ENCODE data around the gene TEF. TPM values are rescaled to one million over a fixed set of nuclear protein-coding genes. Genes with fewer than 3 reads are reported as not detected.

Gene TEF
- total and polyA plus RNA-seq, 4 donors = 8.6 to 23.3 (median 14.2) TPM

- no peak for ATAC-seq (ENCODE audit: low FRiP score)
- WGBS, 2 donors = 1% methylated on average over 22 of the region's 22 CpGs
- intact Hi-C loops (cut with DNase I) = loop anchor here in 1 of 2 donors (2.0 to 5.0 kb wide), 3 partner anchors 35 to 82 kb away; no protein-coding TSS in a partner anchor
- peak overlapping the region; percentile 77 to 90 for H3K27ac ChIP-seq (ENCODE audit: low read depth in 1 of 2, low read length in 2 of 2)
- no peaks in the 10 kb centered on the region for H3K9me3 ChIP-seq (ENCODE audit: control insufficient read depth, low read length)
- H3K4me1 ChIP-seq (ENCODE audit: control insufficient read depth in 1 of 2, insufficient read depth in 2 of 2, low read length in 2 of 2) = no peaks in the 10 kb centered on the region
- peaks cover 0 to 2% of the 10 kb centered on the region in 2 donors for H3K27me3 ChIP-seq (ENCODE audit: control insufficient read depth in 1 of 2, insufficient read depth in 2 of 2, low read length in 1 of 2)
- peak; percentile 54 to 73 for DNase-seq
- H3K36me3 ChIP-seq (ENCODE audit: control insufficient read depth in 1 of 2, insufficient read depth in 2 of 2, low read length in 1 of 2) = no peaks in the 10 kb centered on the region
- peak overlapping the region; percentile 71 to 96 for H3K4me3 ChIP-seq (ENCODE audit: low read length in 2 of 2)
These were observed 63.7 kb downstream of the TEF start for GRCh38 chr22:41445129-41446056.

DNA sequence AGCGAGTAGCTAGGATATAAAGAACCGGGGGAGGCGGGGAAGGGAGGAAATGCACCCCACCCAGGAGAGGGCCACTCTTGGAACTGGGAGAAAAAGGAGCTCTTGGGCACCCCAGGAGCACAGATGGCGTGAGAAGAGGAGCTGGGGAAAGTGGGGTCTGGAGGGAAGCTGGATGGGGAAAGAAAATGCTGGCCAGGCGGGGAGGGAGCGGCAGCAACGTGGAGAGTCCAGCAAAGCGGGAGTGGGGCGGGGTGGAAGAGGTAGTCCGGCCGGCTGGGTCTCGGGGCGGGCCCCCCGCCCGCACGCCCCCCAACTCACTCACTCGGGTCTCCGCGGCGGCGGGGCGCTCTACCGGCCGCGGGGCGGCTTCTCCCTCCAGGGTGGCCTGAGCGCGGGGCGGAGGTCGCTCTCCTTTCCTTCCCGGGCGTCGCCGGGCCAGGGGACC, 64.3 kb downstream of the TEF start:
- no peak for ATAC-seq (ENCODE audit: low FRiP score)
- WGBS, 2 donors = 0 to 2% methylated on average over 16 to 34 of the region's 34 CpGs
- intact Hi-C loops (cut with DNase I) = loop anchor here in 1 of 2 donors (2.0 to 5.0 kb wide), 3 partner anchors 35 to 81 kb away; no protein-coding TSS in a partner anchor
- Histone ChIP-seq H3K9me3 (ENCODE audit: control insufficient read depth, low read length) (no peaks in the 10 kb centered on the region), H3K36me3 (ENCODE audit: control insufficient read depth in 1 of 2, insufficient read depth in 2 of 2, low read length in 1 of 2) (no peaks in the 10 kb centered on the region), H3K27me3 (ENCODE audit: control insufficient read depth in 1 of 2, insufficient read depth in 2 of 2, low read length in 1 of 2) (peaks cover 0 to 2% of the 10 kb centered on the region in 2 donors), H3K4me1 (ENCODE audit: control insufficient read depth in 1 of 2, insufficient read depth in 2 of 2, low read length in 2 of 2) (no peaks in the 10 kb centered on the region), H3K4me3 (ENCODE audit: low read length in 2 of 2) (peak overlapping the region; percentile 71 to 96), H3K27ac (ENCODE audit: low read depth in 1 of 2, low read length in 2 of 2) (peak overlapping the region; percentile 77 to 90)
- peak in 1 of 2 donors; percentile 60 for DNase-seq

- no peaks in the 10 kb centered on the region for H3K4me1 ChIP-seq (ENCODE audit: control insufficient read depth in 1 of 2, insufficient read depth in 2 of 2, low read length in 2 of 2)
- WGBS, 2 donors = 0 to 1% methylated on average over 57 to 85 of the region's 85 CpGs
- peak; percentile 96 to 97 for DNase-seq
- ATAC-seq (ENCODE audit: low FRiP score) = peak; percentile 91
- intact Hi-C loops (cut with DNase I) = loop anchor here in 1 of 2 donors (2.0 to 5.0 kb wide), 3 partner anchors 35 to 80 kb away; no protein-coding TSS in a partner anchor
- peak within 1 kb of the TSS; percentile 71 to 96 for H3K4me3 ChIP-seq (ENCODE audit: low read length in 2 of 2)
- H3K9me3 ChIP-seq (ENCODE audit: control insufficient read depth, low read length) = no peaks in the 10 kb centered on the region
- peaks cover 0 to 2% of the 10 kb centered on the region in 2 donors for H3K27me3 ChIP-seq (ENCODE audit: control insufficient read depth in 1 of 2, insufficient read depth in 2 of 2, low read length in 1 of 2)
- H3K27ac ChIP-seq (ENCODE audit: low read depth in 1 of 2, low read length in 2 of 2) = peak within 1 kb of the TSS; percentile 90 to 93
- H3K36me3 ChIP-seq (ENCODE audit: control insufficient read depth in 1 of 2, insufficient read depth in 2 of 2, low read length in 1 of 2) = no peaks in the 10 kb centered on the region
These were observed 65.1 kb downstream of the TEF start, which contains the start of gene TOB2 for GRCh38 chr22:41446639-41447434. TOB2 (minus strand) TSS chr22:41446801; CDS start chr22:41437345, 9,456 bp downstream.

- Histone ChIP-seq H3K4me3 (ENCODE audit: low read length in 2 of 2) (peak overlapping the region; percentile 19 to 96), H3K4me1 (ENCODE audit: control insufficient read depth in 1 of 2, insufficient read depth in 2 of 2, low read length in 2 of 2) (no peaks in the 10 kb centered on the region), H3K27me3 (ENCODE audit: control insufficient read depth in 1 of 2, insufficient read depth in 2 of 2, low read length in 1 of 2) (peaks cover 0 to 2% of the 10 kb centered on the region in 2 donors), H3K9me3 (ENCODE audit: control insufficient read depth, low read length) (no peaks in the 10 kb centered on the region), H3K27ac (ENCODE audit: low read depth in 1 of 2, low read length in 2 of 2) (peak overlapping the region; percentile 90 to 93), H3K36me3 (ENCODE audit: control insufficient read depth in 1 of 2, insufficient read depth in 2 of 2, low read length in 1 of 2) (no peaks in the 10 kb centered on the region)
- peak; percentile 82 to 89 for DNase-seq
- peak; percentile 52 for ATAC-seq (ENCODE audit: low FRiP score)
- intact Hi-C loops (cut with DNase I) = loop anchor here (2.0 to 5.0 kb wide), 4 partner anchors 21 to 80 kb away; partner anchors contain the start of genes ACO2 (in 1 of the 2) and PHF5A (in 1 of the 2)
- 0 to 1% methylated on average over 55 to 63 of the region's 63 CpGs for WGBS, 2 donors
These were observed 65.9 kb downstream of the TEF start for GRCh38 chr22:41447435-41448188.

DNA sequence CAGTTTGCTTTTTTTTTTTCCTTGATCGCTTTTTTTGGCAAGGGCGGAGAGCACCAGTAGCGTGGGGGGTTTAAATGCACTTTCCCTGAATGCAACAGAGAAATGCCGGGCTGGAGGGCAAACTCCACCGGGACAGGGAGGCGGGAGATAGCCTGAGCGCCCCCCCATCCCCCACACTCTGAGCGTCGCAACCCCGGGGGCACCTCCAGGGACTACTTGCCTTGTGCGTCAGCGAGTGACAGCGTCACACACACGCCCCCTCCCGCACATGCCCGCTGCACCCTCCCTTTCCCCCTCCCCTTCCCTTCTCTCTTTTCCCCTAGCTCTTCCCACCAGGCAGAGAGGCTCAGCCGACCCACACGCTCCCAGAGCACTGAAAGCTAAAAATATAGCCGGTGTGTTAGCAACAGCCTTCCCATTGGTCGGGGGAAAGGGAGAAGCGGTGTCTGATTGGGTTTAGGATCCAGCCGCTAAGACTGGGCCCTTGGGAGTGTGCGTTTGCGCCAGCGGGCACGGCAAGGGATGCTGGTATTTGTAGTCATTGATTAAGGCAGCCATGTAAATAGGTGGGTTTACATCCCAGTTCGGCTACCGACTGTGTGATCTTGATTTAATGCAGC, 66.6 kb downstream of the TEF start:
- 0 to 1% methylated on average over 28 of the region's 28 CpGs for WGBS, 2 donors
- DNase-seq (peak; percentile 97), ATAC-seq (ENCODE audit: low FRiP score) (peak; percentile 89)
- Histone ChIP-seq H3K27me3 (ENCODE audit: control insufficient read depth in 1 of 2, insufficient read depth in 2 of 2, low read length in 1 of 2) (peaks cover 0 to 2% of the 10 kb centered on the region in 2 donors), H3K4me3 (ENCODE audit: low read length in 2 of 2) (peak overlapping the region; percentile 19 to 96), H3K4me1 (ENCODE audit: control insufficient read depth in 1 of 2, insufficient read depth in 2 of 2, low read length in 2 of 2) (no peaks in the 10 kb centered on the region), H3K27ac (ENCODE audit: low read depth in 1 of 2, low read length in 2 of 2) (peak overlapping the region; percentile 90 to 93), H3K36me3 (ENCODE audit: control insufficient read depth in 1 of 2, insufficient read depth in 2 of 2, low read length in 1 of 2) (no peaks in the 10 kb centered on the region), H3K9me3 (ENCODE audit: control insufficient read depth, low read length) (no peaks in the 10 kb centered on the region)
- intact Hi-C loops (cut with DNase I) = loop anchor here (2.0 to 5.0 kb wide), 3 partner anchors 21 to 79 kb away; partner anchors contain the start of genes ACO2 (in 1 of the 2) and PHF5A (in 1 of the 2)

Other genes with a start within 250 kb of the TEF start
- 10 to 100 TPM; 12.3 to 18.5 TPM for gene L3MBTL2, start 176.6 kb upstream of the TEF start, total RNA-seq
- 10 to 100 TPM in 1 of 2 donors, 1 to 10 TPM in 1; 6.5 to 14.9 TPM for gene L3MBTL2, start 176.6 kb upstream of the TEF start, polyA plus RNA-seq
- gene CHADL, start 141.0 kb upstream of the TEF start, total RNA-seq = 1 to 10 TPM; 1.2 to 2.7 TPM
- 1 to 10 TPM in 1 of 2 donors, not detected in 1; 7.0 TPM for gene CHADL, start 141.0 kb upstream of the TEF start, polyA plus RNA-seq
- 10 to 100 TPM; 29.7 to 34.6 TPM for gene RANGAP1, start 95.8 kb upstream of the TEF start, total RNA-seq
- gene RANGAP1, start 95.8 kb upstream of the TEF start, polyA plus RNA-seq = 10 to 100 TPM; 14.8 to 20.3 TPM
- 10 to 100 TPM; 34.8 to 50.0 TPM for gene ZC3H7B, start 80.4 kb upstream of the TEF start, total RNA-seq
- gene ZC3H7B, start 80.4 kb upstream of the TEF start, polyA plus RNA-seq = 10 to 100 TPM; 14.8 to 23.7 TPM
- gene TOB2, start 64.9 kb downstream of the TEF start, total RNA-seq = 10 to 100 TPM; 47.7 to 55.9 TPM
- gene TOB2, start 64.9 kb downstream of the TEF start, polyA plus RNA-seq = 10 to 100 TPM; 12.9 to 15.5 TPM
- 10 to 100 TPM; 22.5 to 27.0 TPM for gene PHF5A, start 86.8 kb downstream of the TEF start, total RNA-seq
- gene PHF5A, start 86.8 kb downstream of the TEF start, polyA plus RNA-seq = 10 to 100 TPM; 29.8 to 43.1 TPM
- 10 to 100 TPM; 53.7 to 60.7 TPM for gene ACO2, start 87.2 kb downstream of the TEF start, total RNA-seq
- 10 to 100 TPM; 39.5 to 49.6 TPM for gene ACO2, start 87.2 kb downstream of the TEF start, polyA plus RNA-seq
- 10 to 100 TPM; 25.3 to 29.2 TPM for gene POLR3H, start 162.5 kb downstream of the TEF start, total RNA-seq
- gene POLR3H, start 162.5 kb downstream of the TEF start, polyA plus RNA-seq = 10 to 100 TPM in 1 of 2 donors, 1 to 10 TPM in 1; 9.4 to 21.0 TPM
- 10 to 100 TPM; 28.2 to 76.9 TPM for gene CSDC2, start 179.1 kb downstream of the TEF start, total RNA-seq
- 100 to 1,000 TPM in 1 of 2 donors, 10 to 100 TPM in 1; 19.2 to 129 TPM for gene CSDC2, start 179.1 kb downstream of the TEF start, polyA plus RNA-seq
- 10 to 100 TPM; 23.8 to 25.2 TPM for gene PMM1, start 207.9 kb downstream of the TEF start, total RNA-seq
- 100 to 1,000 TPM in 1 of 2 donors, 10 to 100 TPM in 1; 43.6 to 101 TPM for gene PMM1, start 207.9 kb downstream of the TEF start, polyA plus RNA-seq
- gene DESI1, start 239.1 kb downstream of the TEF start, total RNA-seq = 10 to 100 TPM; 21.1 to 21.5 TPM
- 10 to 100 TPM in 1 of 2 donors, 1 to 10 TPM in 1; 6.4 to 11.9 TPM for gene DESI1, start 239.1 kb downstream of the TEF start, polyA plus RNA-seq
- gene XRCC6, start 239.4 kb downstream of the TEF start, total RNA-seq = 100 to 1,000 TPM; 131 to 132 TPM
- 100 to 1,000 TPM in 1 of 2 donors, 10 to 100 TPM in 1; 93.7 to 124 TPM for gene XRCC6, start 239.4 kb downstream of the TEF start, polyA plus RNA-seq

Measured in aorta (tissue), 5 donors.